GM18508 (cell line): ENCODE data around the gene EPB41L4A.

ENCODE experiments used
- ATAC-seq: cut with Tn5 transposase; IDR thresholded peaks from one replicate; pipeline ENCODE4 v1.9.1; 2021; ENCODE audit warnings: moderate number of reproducible peaks; ENCODE audit not compliant: insufficient read depth, unreplicated experiment

The EPB41L4A gene

GRCh38 chr5:112125903-112126302, 293.2 kb downstream of the EPB41L4A start:
- no peak for ATAC-seq

DNA sequence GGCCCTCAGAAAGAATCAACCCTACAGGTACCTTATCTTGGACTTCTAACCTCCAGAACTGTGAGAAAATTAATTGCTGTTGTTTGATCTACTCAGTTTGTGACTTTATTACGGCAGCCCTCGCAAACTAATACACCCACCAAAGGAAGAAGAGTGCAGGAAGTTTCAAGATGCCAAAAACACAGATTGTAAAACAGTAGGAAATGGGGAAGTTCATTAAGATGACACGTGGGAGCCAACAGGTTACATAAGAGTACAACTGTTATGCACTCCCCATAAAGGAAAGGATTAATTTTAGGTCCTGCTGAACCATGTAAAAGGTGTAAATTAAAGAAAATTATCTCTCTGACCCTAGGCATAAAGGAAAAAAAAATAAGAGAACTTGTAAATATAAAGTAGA, 294.3 kb downstream of the EPB41L4A start:
- ATAC-seq, result no peak

GRCh38 chr5:112123086-112123485, 296.0 kb downstream of the EPB41L4A start:
- ATAC-seq, result no peak

GRCh38 chr5:112122353-112122752, 296.7 kb downstream of the EPB41L4A start:
- ATAC-seq, result no peak

- ATAC-seq, result no peak
These were observed 297.8 kb downstream of the EPB41L4A start for GRCh38 chr5:112121258-112121657.

DNA sequence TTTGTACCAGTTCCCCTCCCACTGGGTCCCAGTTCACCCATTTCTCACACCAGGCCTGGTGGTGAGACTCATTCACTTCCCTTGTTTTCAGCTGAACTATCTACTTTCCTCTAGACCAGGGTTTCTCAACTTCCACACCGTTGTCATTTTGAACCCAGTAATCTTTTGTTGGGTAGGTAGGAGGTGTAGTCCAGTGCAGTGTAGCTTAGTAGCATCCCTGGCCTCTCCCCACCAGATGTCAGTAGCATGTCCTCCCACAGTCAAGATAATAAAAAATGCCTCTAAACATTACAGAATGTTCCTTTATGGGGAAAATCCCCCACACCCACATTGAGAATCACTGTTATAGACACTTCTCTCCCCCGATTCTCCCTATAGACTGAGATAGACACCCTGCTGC, 299.1 kb downstream of the EPB41L4A start:
- no peak for ATAC-seq

DNA sequence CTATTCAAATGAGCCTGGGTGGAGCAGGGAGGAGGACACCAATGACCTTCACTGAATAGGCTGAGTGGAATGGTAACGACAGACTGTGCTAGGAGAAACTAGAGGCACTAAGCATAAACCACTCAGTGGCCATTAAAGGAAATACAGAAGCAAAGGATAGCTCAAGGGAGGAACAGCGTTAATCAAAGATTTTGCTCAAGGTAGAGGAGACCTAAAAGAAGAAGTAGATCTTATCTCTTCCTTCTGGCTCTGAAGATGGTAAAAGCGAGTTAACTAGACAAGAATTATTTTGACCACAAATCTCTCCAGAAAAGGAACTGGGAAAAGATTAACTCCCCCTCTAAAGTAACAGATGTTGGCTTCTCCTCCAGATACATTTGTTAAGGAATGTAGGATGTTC, 299.6 kb downstream of the EPB41L4A start:
- no peak for ATAC-seq

GRCh38 chr5:112117551-112117950, 301.5 kb downstream of the EPB41L4A start:
- no peak for ATAC-seq

DNA sequence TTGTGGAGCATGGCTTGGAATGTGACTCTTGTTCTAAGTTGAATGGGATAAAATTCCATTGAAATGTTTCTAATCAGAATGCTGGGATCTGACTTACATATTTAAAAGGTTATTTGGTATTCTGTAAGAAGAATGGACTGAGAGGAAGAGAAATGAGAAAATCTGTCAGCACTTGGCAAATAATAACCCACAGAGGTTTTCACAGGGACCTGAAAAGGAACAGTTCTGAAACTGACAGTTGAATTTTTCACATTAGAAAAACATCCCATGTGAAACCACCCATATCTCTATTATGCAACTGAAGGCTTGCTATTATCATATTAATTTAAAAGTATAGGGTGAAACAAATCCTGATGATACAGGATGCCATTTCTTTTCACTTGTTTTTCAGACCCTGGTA, 302.7 kb downstream of the EPB41L4A start:
- peak; percentile 59 for ATAC-seq

- no peak for ATAC-seq
These were observed 305.5 kb downstream of the EPB41L4A start for GRCh38 chr5:112113565-112113964.
